Measurements from ENCODE around the gene ZNF446.
"Not testable (repeated sequence)": the region's sequence is repeated elsewhere in the genome, so short reads cannot be mapped to it uniquely, and the experiment has no call there.

ZNF446 gene

GRCh38 chr19:58499021-58499927 is 23.1 kb downstream of the ZNF446 start:
- Histone ChIP-seq H3K27ac (ENCODE audit: low read length) (peak overlapping the region; percentile 75), H3K4me2 (ENCODE audit: insufficient read depth, low read length) (peak overlapping the region; percentile 98), H3K4me1 (ENCODE audit: insufficient read depth, low read length) (peaks cover 38% of the 10 kb centered on the region), H3K4me3 (ENCODE audit: low read depth in 1 of 2, low read length in 2 of 2) (peak overlapping the region; percentile 49 to 83; a peak in 3 of 4 replicates), H3K36me3 (ENCODE audit: insufficient read depth, low read length) (no peaks in the 10 kb centered on the region), H2AFZ (ENCODE audit: low read depth, low read length) (peak overlapping the region; percentile 92), H3K27me3 (ENCODE audit: insufficient read depth, low read length, poor library complexity) (no peaks in the 10 kb centered on the region), H4K20me1 (ENCODE audit: insufficient read depth, low read length) (no peaks in the 10 kb centered on the region), H3K79me2 (ENCODE audit: insufficient read depth, low read length) (peaks cover 22% of the 10 kb centered on the region), H3K9ac (ENCODE audit: low read depth, low read length) (peak overlapping the region; percentile 72), H3K9me3 (ENCODE audit: insufficient read depth, low read length, severe bottlenecking) (no peaks in the 10 kb centered on the region)
- DNase-seq (peak; percentile 100), ATAC-seq (ENCODE audit: insufficient read depth, low read depth) (peak; percentile 97)
- TF ChIP-seq CTCF (IDR thresholded peaks at IDR 0.05; ENCODE audit: borderline replicate concordance, extremely low read depth, low read length, poor library complexity, severe bottlenecking) (peak; percentile 38), EZH2 (IDR thresholded peaks at IDR 0.05; ENCODE audit: borderline replicate concordance, low read depth, low read length, severe bottlenecking) (no peak)

GRCh38 chr19:58500242-58500641 is 24.1 kb downstream of the ZNF446 start:
- TF ChIP-seq EZH2 (IDR thresholded peaks at IDR 0.05; ENCODE audit: borderline replicate concordance, low read depth, low read length, severe bottlenecking) (no peak), CTCF (IDR thresholded peaks at IDR 0.05; ENCODE audit: borderline replicate concordance, extremely low read depth, low read length, poor library complexity, severe bottlenecking) (no peak)
- peaks cover 38% of the 10 kb centered on the region for H3K4me1 ChIP-seq (ENCODE audit: insufficient read depth, low read length)
- H3K27me3 ChIP-seq (ENCODE audit: insufficient read depth, low read length, poor library complexity) = no peaks in the 10 kb centered on the region
- ATAC-seq (ENCODE audit: insufficient read depth, low read depth) (no peak), DNase-seq (no peak)
- peak overlapping the region in 1 of 2 experiments; percentile 83; a peak in 2 of 4 replicates for H3K4me3 ChIP-seq (ENCODE audit: low read depth in 1 of 2, low read length in 2 of 2)
- no peak overlapping the region for H2AFZ ChIP-seq (ENCODE audit: low read depth, low read length)
- H3K27ac ChIP-seq (ENCODE audit: low read length) = no peak overlapping the region
- H3K36me3 ChIP-seq (ENCODE audit: insufficient read depth, low read length) = no peaks in the 10 kb centered on the region
- no peaks in the 10 kb centered on the region for H4K20me1 ChIP-seq (ENCODE audit: insufficient read depth, low read length)
- peaks cover 22% of the 10 kb centered on the region for H3K79me2 ChIP-seq (ENCODE audit: insufficient read depth, low read length)
- H3K9ac ChIP-seq (ENCODE audit: low read depth, low read length) = peak overlapping the region; percentile 72
- H3K9me3 ChIP-seq (ENCODE audit: insufficient read depth, low read length, severe bottlenecking) = no peaks in the 10 kb centered on the region
- peak overlapping the region; percentile 98 for H3K4me2 ChIP-seq (ENCODE audit: insufficient read depth, low read length)

- H3K79me2 ChIP-seq (ENCODE audit: insufficient read depth, low read length); H3K4me1 ChIP-seq (ENCODE audit: insufficient read depth, low read length); H3K4me2 ChIP-seq (ENCODE audit: insufficient read depth, low read length); H2AFZ ChIP-seq (ENCODE audit: low read depth, low read length); H3K9ac ChIP-seq (ENCODE audit: low read depth, low read length); H3K27me3 ChIP-seq (ENCODE audit: insufficient read depth, low read length, poor library complexity); H4K20me1 ChIP-seq (ENCODE audit: insufficient read depth, low read length); H3K9me3 ChIP-seq (ENCODE audit: insufficient read depth, low read length, severe bottlenecking); DNase-seq; H3K36me3 ChIP-seq (ENCODE audit: insufficient read depth, low read length); H3K4me3 ChIP-seq (ENCODE audit: low read depth in 1 of 2, low read length in 2 of 2); H3K27ac ChIP-seq (ENCODE audit: low read length); ATAC-seq (ENCODE audit: insufficient read depth, low read depth): not testable (repeated sequence)
Measured at GRCh38 chr19:58507602-58508223, 31.6 kb downstream of the ZNF446 start.

- H4K20me1 ChIP-seq (ENCODE audit: insufficient read depth, low read length) = no peaks in the 10 kb centered on the region
- DNase-seq = no peak
- peaks cover 3% of the 10 kb centered on the region; the same call in 1 of the 2 replicates for H3K36me3 ChIP-seq (ENCODE audit: insufficient read depth, low read length)
Measured at GRCh38 chr19:58509731-58510083, 33.6 kb downstream of the ZNF446 start.

More at GRCh38 chr19:58509731-58510083, 33.6 kb downstream of the ZNF446 start:
- Histone ChIP-seq H3K4me3 (ENCODE audit: low read depth in 1 of 2, low read length in 2 of 2) (no peak overlapping the region), H3K27me3 (ENCODE audit: insufficient read depth, low read length, poor library complexity) (no peaks in the 10 kb centered on the region), H3K4me1 (ENCODE audit: insufficient read depth, low read length) (peaks cover 12% of the 10 kb centered on the region), H3K4me2 (ENCODE audit: insufficient read depth, low read length) (no peak overlapping the region), H2AFZ (ENCODE audit: low read depth, low read length) (no peak overlapping the region), H3K9me3 (ENCODE audit: insufficient read depth, low read length, severe bottlenecking) (peaks cover 5% of the 10 kb centered on the region), H3K79me2 (ENCODE audit: insufficient read depth, low read length) (peaks cover 7% of the 10 kb centered on the region), H3K9ac (ENCODE audit: low read depth, low read length) (no peak overlapping the region), H3K27ac (ENCODE audit: low read length) (no peak overlapping the region)
- no peak for TF ChIP-seq CTCF (IDR thresholded peaks at IDR 0.05; ENCODE audit: borderline replicate concordance, extremely low read depth, low read length, poor library complexity, severe bottlenecking)
- no peak for TF ChIP-seq EZH2 (IDR thresholded peaks at IDR 0.05; ENCODE audit: borderline replicate concordance, low read depth, low read length, severe bottlenecking)
- no peak for ATAC-seq (ENCODE audit: insufficient read depth, low read depth)

Data from DND-41 (cell line).